ENCODE data around the gene SLC4A5. TPM values are rescaled to one million over a fixed set of nuclear protein-coding genes. Genes with fewer than 3 reads are reported as not detected.

SLC4A5 gene
- total RNA-seq, 2 experiments from 2014 or later: 1.8 to 2.0 TPM

- H3K4me1 Mint-ChIP-seq (ENCODE audit: low read depth): no peaks in the 10 kb centered on the region
- ChIA-PET CTCF (interaction anchor here (0.9 to 3.4 kb wide), 3 partner anchors 26 to 96 kb away, joined by 3 to 12 read pairs (median 4); no protein-coding TSS in a partner anchor), POLR2A (no interaction called here)
- no peak for TF ChIP-seq CTCF (IDR thresholded peaks at IDR 0.05)
- DNase-seq: no peak
- H3K4me3 Mint-ChIP-seq: no peak overlapping the region
- H3K27me3 Mint-ChIP-seq: no peaks in the 10 kb centered on the region
- H3K36me3 Mint-ChIP-seq (ENCODE audit: low read depth): peaks cover 24% of the 10 kb centered on the region
- H3K27ac Mint-ChIP-seq: no peak overlapping the region
- no peaks in the 10 kb centered on the region for H3K9me3 Mint-ChIP-seq
- intact Hi-C loops (cut with micrococcal nuclease): no loop called here
- no peak for ATAC-seq
These were observed 18.1 kb upstream of the SLC4A5 start for GRCh38 chr2:74361327-74361726.

- TF ChIP-seq CTCF (IDR thresholded peaks at IDR 0.05): no peak
- ATAC-seq (no peak), DNase-seq (no peak)
- Mint-ChIP-seq H3K36me3 (ENCODE audit: low read depth) (peaks cover 16% of the 10 kb centered on the region), H3K27ac (no peak overlapping the region), H3K27me3 (no peaks in the 10 kb centered on the region), H3K4me3 (no peak overlapping the region), H3K9me3 (no peaks in the 10 kb centered on the region), H3K4me1 (ENCODE audit: low read depth) (no peaks in the 10 kb centered on the region)
- POLR2A ChIA-PET: interaction anchor here (0.7 kb wide), 1 partner anchor 215 kb away, joined by 3 read pairs; no protein-coding TSS in a partner anchor
- CTCF ChIA-PET: interaction anchor here (0.8 to 2.9 kb wide), 3 partner anchors 11 to 108 kb away, joined by 3 to 12 read pairs (median 5); no protein-coding TSS in a partner anchor
- intact Hi-C loops (cut with micrococcal nuclease): no loop called here
These were observed 14.4 kb upstream of the SLC4A5 start for GRCh38 chr2:74357627-74358026.

GRCh38 chr2:74349889-74350288, 6.7 kb upstream of the SLC4A5 start:
- H3K9me3 Mint-ChIP-seq: no peaks in the 10 kb centered on the region
- H3K27me3 Mint-ChIP-seq: no peaks in the 10 kb centered on the region
- no peaks in the 10 kb centered on the region for H3K4me1 Mint-ChIP-seq (ENCODE audit: low read depth)
- DNase-seq: no peak
- TF ChIP-seq CTCF (IDR thresholded peaks at IDR 0.05): no peak
- ChIA-PET POLR2A (interaction anchor here (1.0 kb wide), 1 partner anchor 42 kb away, joined by 3 read pairs; no protein-coding TSS in a partner anchor), CTCF (interaction anchor here (1.4 to 2.5 kb wide), 2 partner anchors 15 to 100 kb away, joined by 5 to 11 read pairs; no protein-coding TSS in a partner anchor)
- no peak overlapping the region for H3K4me3 Mint-ChIP-seq
- no peak overlapping the region for H3K27ac Mint-ChIP-seq
- no peak for ATAC-seq
- intact Hi-C loops (cut with micrococcal nuclease): no loop called here
- H3K36me3 Mint-ChIP-seq (ENCODE audit: low read depth): no peaks in the 10 kb centered on the region

GRCh38 chr2:74347742-74348141, 4.5 kb upstream of the SLC4A5 start:
- H3K9me3 Mint-ChIP-seq: no peaks in the 10 kb centered on the region
- intact Hi-C loops (cut with micrococcal nuclease): no loop called here
- no peaks in the 10 kb centered on the region for H3K27me3 Mint-ChIP-seq
- no peak overlapping the region for H3K4me3 Mint-ChIP-seq
- ATAC-seq: no peak
- H3K27ac Mint-ChIP-seq: no peak overlapping the region
- ChIA-PET CTCF (interaction anchor here (5.7 kb wide), 1 partner anchor 13 kb away, joined by 54 read pairs; no protein-coding TSS in a partner anchor), POLR2A (no interaction called here)
- no peak for TF ChIP-seq CTCF (IDR thresholded peaks at IDR 0.05)
- DNase-seq: no peak
- no peaks in the 10 kb centered on the region for H3K4me1 Mint-ChIP-seq (ENCODE audit: low read depth)
- no peaks in the 10 kb centered on the region for H3K36me3 Mint-ChIP-seq (ENCODE audit: low read depth)

GRCh38 chr2:74347303-74347702, 4.1 kb upstream of the SLC4A5 start:
- no peaks in the 10 kb centered on the region for H3K36me3 Mint-ChIP-seq (ENCODE audit: low read depth)

More at GRCh38 chr2:74347303-74347702, 4.1 kb upstream of the SLC4A5 start:
- ChIA-PET POLR2A (no interaction called here), CTCF (interaction anchor here (5.7 kb wide), 1 partner anchor 13 kb away, joined by 54 read pairs; no protein-coding TSS in a partner anchor)
- H3K4me3 Mint-ChIP-seq: no peak overlapping the region
- no peaks in the 10 kb centered on the region for H3K27me3 Mint-ChIP-seq
- TF ChIP-seq CTCF (IDR thresholded peaks at IDR 0.05): no peak
- DNase-seq: no peak
- ATAC-seq: no peak
- intact Hi-C loops (cut with micrococcal nuclease): no loop called here
- no peaks in the 10 kb centered on the region for H3K9me3 Mint-ChIP-seq
- no peak overlapping the region for H3K27ac Mint-ChIP-seq
- no peaks in the 10 kb centered on the region for H3K4me1 Mint-ChIP-seq (ENCODE audit: low read depth)
